Activated CD8-positive, alpha-beta memory T cell treated with anti-CD3 and anti-CD28 coated beads for 24 hours (primary cell): ENCODE measurements around the gene EXT2.

Experiments used
- DNase-seq: peaks from one replicate; pipeline ENCODE4 v3.0.0-alpha.2; 2020

Gene EXT2

DNA sequence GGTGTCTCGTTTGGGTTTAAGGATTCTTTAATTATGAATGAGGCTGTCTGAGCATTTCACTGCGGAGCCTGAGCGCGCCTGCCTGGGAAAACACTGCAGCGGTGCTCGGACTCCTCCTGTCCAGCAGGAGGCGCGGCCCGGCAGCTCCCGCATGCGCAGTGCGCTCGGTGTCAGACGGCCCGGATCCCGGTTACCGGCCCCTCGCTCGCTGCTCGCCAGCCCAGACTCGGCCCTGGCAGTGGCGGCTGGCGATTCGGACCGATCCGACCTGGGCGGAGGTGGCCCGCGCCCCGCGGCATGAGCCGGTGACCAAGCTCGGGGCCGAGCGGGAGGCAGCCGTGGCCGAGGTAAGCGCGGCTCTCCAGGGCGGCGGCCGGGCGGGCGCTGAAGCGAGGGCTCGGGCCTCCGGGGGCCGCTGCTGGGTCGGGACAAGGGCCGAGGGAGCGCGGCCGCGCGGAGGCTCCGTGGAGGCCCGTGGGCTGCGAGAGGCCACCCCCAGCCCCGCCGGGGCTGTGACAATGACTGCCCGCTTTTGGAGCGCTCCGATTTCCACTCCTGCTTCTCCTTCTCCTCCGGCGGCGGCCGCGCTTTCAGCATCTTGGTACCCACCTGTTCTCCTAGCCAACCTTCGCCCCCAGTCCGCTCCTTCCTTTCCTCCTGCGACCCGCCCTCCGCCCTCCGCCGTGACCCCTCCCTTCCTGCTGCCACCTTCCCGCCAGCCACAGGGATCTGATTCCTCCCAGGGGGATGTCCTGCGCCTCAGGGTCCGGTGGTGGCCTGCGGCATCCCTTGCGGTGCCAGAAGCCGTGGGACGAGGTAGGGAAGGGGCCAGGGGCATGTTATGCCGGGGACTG, at the start of gene EXT2:
EXT2 (plus strand) TSS at position 173 of the 854 bp plus-strand sequence. CDS start 12,035 bp downstream, outside the sequence.
- DNase-seq = peak; percentile 93

DNA sequence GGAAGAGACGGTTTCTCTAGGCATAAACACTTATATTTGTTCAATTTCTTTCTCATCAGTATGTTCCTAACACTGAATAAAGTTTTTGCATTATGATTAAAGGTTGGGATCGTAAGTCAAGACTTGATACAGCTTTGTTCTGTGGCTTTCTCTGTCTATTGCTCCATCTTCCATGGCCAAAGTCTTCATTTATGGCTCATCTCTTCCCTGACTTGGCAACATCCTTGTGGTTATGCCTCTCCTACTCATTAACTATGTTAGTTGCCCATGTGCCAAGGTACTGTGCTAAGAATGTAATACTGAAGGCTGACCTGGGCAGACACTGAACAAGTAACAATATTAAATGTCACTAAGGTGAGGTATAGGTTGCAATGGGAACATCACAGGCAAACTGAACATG, 49.3 kb upstream of the EXT2 start:
- DNase-seq = no peak

DNA sequence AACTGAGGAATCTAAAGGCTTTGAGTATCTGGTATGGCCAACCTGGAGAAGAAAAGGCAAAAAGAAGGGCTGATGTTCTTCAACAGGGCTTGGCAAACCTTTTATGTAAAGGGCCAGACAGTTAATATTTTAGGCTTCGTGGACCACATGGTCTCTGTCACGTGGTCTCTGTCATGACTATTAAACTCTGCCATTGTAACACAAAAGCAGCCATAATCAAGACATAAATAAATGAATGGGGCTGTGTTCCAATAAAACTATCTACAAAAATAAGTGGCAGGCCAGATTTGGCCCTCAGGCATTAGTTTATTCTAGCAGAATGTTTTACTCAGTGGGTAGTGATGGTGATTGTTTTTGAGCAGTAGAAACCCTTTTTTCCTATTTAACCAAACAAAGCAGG, 48.2 kb upstream of the EXT2 start:
- DNase-seq = no peak

DNA sequence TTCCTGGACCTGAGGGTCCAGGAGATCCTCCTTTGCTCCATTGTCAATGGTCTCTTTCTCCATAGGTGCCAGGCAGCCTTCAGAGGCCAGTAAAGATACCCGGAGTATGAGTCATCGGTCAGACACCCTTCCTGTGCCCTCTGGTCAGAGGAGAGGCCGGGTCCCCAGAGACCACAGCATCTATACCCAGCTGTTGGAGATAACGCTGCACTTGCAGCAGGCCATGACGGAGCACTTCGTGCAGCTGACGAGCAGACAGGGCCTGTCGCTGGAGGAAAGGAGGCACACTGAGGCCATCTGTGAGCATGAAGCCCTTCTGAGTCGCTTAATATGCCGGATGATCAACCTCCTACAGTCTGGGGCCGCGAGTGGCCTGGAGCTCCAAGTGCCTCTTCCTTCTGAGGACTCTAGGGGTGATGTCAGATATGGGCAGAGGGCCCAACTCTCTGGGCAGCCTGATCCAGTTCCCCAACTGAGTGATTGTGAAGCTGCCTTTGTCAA, 47.5 kb upstream of the EXT2 start, which contains the start of gene ACCSL:
ACCSL (plus strand) TSS at position 51 of the 501 bp plus-strand sequence; CDS start at position 107, 56 bp downstream.
- DNase-seq = no peak

DNA sequence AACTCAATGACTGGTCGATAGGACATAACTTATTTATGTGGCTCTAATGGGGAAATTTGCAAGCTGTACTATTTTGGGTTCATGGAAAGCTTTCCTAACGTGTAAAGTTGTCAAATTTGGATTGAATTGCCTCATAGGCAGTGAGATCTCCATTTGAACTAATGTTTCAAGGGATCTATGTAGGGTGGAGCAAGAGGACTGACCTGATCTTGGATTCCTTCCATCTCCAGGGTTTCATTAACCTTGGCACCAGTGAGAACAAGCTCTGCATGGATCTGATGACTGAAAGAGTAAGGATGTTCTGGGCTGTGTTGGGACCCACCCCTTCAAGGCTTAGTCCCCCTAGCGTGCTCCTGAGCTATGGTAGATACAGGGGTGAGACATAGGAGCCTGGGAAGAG, 45.6 kb upstream of the EXT2 start:
- no peak for DNase-seq

DNA sequence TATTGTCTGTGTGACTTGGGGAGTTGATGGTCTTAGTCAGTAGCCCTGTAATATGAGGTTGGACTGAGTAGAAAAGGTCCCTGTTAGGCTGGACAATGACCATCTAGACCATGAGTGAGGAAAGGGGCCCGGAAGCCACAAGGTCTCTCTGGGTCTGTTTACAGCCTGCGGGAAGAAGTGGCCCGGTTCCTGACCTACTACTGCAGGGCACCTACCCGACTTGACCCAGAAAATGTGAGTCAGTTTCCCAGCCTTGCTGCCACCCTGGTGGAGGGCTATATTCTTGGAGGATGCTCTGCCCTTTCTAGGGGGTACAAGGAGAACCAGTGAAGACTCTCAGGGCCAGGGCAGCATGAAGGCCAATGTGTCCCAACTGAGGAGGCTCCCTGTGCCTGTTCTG, 44.3 kb upstream of the EXT2 start:
- no peak for DNase-seq

DNA sequence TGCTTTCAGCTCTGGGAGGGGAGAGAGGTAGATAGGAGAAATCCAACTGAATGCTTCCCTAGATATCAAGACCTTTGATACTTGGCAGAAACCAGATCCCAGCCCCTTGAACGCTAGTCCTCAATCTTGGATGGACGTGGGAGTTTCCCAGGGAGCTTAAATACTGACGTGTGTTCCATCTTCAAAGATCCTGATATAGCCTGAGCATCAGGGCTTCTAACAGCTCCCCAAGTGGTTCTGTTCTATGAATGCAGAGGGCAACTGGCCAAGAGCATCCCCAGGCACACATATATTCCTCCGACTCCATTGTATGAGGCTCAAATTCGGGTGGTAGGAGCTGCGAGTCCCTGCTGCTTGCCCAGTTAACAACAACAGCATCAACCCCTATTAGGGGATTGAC, 38.1 kb upstream of the EXT2 start:
- DNase-seq = peak; percentile 38

DNA sequence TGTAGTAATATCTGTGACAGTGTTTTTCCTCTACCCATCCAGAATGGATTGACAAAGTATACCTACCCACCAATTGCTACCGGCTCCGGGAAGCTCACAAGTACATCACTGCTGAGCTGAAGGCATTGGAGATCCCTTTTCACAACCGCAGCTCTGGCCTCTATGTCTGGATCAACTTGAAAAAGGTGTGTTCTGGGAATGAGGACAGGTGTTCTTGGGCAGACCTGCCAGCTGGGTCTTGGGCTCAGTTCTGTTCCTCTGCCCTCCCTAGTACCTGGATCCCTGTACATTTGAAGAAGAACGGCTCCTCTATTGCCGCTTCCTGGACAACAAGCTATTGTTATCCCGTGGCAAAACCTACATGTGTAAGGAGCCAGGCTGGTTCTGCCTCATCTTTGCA, 37.2 kb upstream of the EXT2 start:
- DNase-seq = no peak

DNA sequence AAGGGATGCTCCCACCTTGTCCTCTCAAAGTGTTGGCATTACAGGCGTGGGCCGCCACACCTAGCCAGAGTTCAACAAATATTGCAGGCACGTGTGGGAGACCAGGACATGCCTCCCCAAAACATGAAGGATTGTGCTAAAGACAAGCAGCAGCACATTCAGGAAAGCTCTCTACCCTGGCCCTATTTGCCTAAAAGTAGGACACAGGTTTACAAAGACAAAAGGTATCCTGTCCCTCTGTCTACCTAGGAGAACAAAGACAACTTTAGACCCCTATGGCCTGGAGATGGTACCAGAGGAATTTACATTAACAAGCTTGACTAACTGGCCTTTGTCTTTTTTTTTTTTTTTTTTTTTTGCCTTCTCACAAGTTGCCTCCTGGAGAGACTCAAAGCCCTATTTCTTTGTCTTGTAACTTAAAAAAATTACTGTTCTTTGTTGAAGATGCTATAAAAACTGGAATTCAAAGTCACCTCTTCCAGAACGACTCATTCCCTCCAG, 30.3 kb upstream of the EXT2 start:
- no peak for DNase-seq

DNA sequence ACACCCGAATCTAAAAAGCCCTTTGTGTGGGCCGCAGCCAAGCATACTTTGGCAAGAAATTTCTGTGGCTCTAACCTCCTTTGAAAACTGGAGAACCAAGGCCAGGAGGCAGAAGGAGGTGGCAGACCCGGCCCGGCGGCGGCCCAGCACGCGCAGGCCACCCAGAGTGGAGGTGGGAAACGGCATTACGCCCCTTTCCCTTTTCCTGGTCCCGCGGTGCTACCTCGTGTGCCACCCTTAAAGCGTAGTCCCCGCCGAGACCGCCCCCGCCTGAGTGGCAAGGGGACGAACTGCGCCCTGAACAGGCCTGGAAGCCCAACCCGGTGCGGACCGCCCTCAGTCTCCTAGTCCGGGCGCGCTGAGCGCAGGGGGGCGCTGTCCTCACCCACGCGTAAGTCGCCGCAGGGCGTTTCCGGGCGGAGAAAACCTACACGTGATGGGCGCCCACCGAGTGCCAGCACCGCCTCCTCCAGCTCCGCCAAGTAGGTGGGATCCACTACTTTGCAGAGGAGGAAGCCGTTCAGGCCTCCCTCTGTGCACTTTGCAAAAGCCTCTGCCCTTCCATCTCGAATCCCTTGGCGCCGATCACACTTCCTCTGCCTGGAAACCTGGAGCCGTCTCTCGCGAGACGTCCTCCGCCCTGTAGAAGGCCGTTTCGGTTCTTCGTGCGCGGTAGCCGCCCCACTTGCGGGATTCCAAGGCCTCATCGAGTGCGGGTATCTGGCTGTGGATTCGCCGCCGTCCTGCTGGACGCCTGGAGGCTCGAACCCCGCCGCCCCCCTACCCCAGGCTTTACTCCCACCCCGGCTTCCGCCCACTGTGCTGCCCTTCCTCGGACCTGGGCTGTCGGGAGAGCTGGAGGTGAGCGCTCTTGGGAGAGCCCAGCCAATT, 29.4 kb upstream of the EXT2 start, which contains the start of gene ACCS:
ACCS (plus strand) TSS at position 430 of the 891 bp plus-strand sequence. CDS start 1,358 bp downstream, outside the sequence.
- peak; percentile 94 for DNase-seq

DNA sequence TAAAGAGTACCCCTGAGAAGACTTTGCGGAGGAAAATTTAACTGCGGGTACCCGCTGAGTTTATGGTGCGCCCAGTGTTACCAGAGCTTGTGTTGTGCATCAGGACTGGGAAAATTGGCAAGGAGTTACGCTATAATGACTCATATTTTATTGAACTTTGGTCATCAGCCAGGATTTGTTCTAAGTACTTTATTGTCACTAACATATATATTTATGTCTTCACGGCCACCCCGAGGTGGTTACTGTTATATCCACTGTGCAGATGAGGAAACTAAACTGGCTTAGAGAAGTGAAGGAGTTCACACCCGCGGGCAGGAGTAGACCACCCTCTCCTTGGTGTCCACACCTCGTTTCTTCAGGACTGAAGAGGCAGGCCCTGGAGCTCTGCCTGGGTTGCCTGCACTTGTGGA, 28.7 kb upstream of the EXT2 start:
- DNase-seq = no peak

DNA sequence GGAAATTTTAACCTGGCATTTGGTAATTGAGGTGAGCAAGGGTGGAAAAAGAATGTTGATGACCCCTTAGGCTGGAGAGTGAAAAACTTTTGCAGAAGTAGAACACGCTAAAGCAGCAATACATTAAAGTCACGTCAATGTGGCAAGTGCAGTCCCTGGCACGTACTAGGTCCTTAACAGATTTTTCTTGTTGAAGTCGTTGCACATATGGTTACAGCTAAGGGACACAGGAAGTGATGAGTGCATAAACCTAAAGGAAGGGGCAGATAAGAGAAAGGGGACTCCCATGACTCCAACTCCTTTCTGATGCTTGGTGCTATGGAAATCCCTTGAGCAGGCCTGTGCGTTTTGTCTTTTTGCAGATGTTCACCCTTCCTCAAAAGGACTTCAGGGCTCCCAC, 28.2 kb upstream of the EXT2 start:
- no peak for DNase-seq

DNA sequence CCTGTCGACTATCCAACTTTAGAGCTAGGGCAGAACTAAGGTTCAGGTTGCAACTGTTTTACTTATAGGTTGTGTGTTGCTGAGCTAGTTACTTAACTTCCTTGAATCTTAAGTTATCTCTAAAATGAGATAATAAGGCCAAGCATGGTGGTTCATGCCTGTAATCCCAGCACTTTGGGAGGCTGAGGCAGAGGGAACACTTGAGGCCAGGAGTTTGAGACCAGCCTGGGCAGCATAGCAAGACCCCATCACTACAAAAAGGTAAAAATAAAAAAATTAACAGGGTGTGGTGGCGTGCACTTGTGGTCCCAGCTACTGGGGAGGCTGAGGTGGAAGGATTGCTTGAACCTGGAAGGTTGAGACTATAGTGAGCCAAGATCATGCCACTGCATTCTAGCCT, 27.3 kb upstream of the EXT2 start:
- DNase-seq = no peak

DNA sequence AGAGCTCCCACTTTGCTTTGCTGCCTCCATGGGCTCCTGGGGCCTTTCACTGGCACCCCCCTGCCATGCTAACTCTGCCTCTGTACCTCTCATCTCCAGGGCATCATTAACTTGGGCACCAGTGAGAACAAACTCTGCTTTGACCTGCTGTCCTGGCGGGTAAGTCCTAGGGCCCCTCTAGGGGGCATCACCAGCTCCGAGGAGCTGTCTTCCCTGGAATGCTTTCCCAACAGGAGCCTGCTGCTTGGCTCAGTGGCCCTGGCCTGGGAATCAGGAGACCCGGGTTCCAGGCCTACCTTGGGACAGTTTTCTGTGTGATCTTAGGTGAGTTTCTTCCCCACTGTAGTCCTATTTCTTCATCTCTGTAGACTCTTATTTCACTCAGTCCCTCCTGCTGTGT, 24.3 kb upstream of the EXT2 start:
- no peak for DNase-seq

DNA sequence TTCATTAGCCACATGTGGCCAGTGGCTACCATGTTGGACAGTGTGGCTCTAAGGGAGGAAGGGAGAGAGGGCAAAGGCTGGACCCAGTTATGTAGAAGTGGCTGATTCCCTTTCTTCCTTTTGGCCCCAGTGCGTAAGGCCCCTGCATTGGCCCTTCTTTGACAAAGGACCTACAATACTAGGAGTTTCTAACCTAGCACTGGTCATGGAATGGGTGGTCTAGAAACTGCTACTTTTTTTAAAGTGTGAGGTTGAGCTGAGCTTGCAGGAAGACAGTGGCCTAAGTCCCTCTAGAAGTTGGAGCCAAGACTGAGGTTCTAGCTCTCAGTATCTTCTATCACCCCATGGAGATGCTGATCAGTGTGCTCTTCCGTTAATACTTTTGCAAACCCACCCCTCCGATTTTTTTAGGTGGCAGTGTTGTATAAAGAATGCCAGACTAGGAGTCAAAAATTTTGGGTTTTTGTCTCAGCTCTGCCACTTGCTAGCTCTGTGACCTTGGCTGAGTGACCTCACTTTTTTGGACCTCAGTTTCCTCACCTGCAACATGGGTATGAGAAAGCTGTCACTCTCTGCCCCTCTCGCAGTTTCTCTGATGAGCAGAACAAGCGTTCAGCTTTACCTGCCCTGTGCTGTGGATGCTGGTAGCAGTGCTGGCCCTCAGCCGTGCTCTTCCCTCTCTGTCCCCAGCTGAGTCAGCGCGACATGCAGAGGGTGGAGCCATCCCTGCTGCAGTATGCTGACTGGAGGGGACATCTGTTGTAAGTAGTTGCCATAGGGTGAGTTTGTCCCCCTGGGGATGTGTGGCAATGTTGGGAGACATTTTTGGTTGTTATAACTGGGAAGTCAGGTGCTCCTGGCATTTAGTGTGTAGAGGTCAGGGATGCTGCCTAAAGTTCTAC, 22.5 kb upstream of the EXT2 start:
- no peak for DNase-seq

DNA sequence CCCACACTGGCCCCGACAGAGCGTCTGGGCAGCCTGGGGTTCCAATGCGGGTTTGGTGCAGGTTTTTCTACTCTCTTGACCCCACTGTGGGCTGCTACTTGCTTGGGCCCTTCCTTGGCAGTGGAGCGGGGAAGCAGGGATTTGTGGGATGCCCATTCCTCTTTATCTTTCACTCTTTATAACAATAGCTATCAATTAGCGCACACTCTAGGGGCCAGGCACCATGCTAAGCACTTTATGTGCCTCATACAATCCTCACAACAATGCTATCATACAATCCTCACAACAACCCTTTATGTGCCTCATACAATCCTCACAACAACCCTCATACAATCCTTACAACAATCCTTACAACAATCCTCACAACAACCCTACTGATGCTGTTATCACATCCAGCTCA, 16.7 kb upstream of the EXT2 start:
- no peak for DNase-seq

DNA sequence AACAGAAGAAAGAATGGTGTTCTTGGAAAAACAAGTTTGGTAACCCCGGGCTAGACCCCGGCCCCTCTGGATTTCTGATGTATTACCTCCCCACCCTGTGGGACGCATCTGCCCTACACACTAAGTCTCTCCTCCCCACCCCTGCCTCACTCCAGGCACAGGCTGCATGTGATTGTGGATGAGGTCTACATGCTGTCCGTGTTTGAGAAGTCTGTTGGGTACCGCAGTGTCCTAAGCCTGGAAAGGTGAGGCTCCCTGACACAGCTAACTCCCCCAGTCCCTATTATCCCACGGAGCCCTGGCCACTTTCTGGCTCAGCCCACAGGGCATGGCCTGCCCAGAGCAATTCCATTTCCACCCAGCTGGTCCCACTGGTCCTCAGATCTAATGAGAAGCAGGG, 16.1 kb upstream of the EXT2 start:
- DNase-seq = no peak

DNA sequence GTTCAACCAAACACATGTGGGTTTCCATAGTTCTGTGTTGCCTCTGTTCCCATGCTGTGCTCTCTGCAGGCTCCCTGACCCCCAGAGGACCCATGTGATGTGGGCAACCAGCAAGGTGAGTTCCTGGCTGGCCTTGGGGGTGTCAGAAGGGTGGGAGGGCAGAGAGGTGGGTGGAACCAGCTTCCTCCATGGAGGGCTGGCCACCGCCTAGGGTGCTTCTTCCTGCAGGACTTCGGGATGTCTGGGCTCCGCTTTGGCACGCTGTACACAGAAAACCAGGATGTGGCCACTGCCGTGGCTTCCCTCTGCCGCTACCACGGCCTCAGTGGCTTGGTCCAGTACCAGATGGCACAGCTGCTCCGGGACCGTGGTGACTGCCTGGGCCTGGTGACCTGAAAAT, 14.5 kb upstream of the EXT2 start:
- DNase-seq = no peak

DNA sequence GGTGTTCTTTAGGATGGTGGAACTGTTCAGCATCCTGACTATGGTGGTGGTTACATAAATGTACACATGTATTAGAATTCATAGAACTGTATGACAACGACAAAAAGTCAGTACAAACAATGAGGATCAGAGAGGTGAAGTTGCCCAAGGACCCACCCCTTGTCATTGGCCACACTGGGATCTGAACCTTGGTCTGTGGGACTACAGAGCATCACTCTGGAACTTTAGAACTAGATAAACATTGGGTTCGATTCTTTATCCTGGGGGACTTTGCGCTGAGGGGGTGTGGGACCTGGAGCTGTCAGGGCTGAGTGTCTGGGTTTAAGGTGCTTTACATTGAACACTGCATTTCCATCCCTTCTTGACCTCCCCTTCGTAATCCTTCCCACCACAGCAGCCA, 12.8 kb upstream of the EXT2 start:
- DNase-seq = no peak

DNA sequence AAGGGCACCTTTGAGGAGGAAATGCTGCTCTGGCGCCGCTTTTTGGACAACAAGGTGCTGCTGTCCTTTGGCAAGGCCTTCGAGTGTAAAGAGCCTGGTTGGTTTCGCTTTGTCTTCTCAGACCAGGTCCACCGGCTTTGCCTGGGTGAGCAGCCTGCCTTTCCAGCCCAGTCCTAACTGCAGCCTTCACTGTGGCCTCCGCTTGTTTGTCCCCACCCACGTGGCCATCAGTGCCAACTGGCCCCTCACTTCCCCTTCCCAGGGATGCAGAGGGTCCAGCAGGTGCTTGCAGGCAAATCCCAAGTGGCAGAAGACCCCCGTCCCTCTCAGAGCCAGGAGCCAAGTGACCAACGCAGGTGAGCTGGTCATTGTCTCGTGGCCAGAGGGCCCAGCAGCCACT, 12.0 kb upstream of the EXT2 start:
- no peak for DNase-seq

DNA sequence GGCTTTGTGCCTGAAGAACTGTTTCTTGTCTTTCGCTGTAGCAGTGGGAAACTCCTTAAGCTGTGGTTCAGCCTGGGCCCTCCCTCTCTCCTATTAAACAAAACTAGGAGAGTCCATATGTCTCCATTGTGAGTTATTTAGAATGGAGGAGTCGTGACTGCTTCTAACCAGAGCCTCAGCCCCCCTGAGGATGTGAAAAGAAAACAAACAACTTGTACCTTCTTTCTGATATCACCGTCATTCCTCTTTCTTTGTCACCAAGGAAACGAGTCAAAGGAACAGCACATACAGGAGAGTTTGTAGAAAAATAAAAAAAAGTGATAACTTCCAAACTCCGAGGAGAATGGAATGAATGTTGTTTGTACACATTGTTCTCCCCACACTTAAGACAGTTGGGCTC, 11.6 kb upstream of the EXT2 start:
- no peak for DNase-seq

DNA sequence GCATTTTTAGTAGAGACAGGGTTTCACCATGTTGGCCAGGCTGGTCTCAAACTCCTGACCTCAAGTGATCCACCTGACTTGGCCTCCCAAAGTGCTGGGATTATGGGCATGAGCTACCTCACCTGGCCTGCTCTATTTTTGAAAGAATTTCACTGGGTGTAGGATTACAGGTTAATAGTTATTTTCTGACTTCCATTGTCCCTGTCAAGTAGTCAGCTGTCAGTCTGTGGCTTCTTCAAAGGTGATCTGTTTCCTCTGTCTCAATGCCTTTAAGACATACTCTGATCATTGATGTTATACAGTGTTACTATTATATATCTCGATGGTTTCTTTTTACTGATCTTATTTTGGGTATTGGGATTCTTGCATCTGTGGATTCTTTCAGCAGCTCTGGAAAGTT, 10.1 kb upstream of the EXT2 start:
- DNase-seq = no peak
